UCSD-AML1 (cell line): Measurements from ENCODE around the gene NREP.

Source experiments
- DNase-seq: peaks from one replicate; lab custom pipeline; 2025; ENCODE audit not compliant: unreplicated experiment; lab: John Stamatoyannopoulos, UW

Gene NREP

DNA sequence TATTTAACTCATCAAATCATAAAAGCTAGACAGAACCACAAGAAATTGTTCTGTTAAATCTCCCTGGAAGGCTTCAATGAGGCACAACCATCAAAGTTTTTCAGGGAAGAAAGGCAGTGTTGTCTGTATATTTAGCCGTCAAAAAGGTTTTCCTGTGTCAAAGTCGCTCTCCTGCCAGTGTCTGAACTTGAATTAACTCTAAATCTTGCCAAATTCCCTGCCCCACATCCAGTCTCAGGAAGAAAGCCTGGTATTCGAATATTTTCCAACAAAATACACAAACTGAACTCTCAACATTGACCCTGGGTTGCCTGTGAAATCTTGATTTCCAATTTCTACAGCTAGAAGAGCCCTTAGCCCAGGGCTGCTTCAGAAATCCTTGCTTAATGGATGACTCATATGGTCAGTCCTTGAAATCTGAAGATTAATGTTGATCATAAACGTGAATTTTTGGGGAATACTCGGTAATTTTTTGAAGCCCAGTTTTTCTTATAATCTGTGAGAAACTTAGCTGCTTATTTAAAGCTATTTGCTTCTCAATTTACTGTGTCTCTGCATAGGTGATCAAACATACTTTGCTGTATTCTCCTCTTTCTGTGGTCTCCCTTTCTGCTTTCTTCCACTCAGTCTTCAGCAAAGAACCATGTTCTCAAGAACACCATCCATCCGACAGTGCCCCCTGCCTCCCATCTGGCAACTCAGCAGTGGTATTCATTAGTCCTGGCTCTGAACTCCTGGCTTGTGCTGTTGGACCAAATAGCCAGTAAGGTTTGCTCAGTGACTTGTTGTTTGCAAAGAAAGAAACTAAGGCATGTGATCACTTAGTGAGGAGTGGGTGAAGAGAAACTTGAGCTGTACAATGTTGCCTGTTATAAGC lies 58.9 kb downstream of the NREP start:
- no peak for DNase-seq

GRCh38 chr5:111697215-111697614 lies 59.8 kb downstream of the NREP start:
- no peak for DNase-seq

DNA sequence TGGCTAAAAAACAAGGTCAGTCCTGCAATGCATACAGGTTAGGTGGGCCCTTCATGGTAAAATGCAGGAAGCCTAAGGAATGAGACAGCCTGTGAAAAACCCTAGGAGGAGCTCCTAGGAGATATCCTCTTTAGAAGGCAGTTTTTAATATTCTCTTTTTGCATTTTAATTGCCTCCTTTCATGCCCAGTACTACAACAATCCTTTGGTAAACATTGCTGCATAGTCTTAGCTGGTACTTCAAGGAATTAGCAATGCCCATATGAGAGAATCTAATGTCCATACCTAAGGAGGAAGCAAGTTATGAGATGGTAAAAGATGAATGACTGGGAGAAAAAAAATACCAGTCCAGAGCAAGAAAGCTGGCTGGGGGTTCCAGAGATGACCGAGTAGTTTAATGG lies 61.0 kb downstream of the NREP start:
- no peak for DNase-seq

DNA sequence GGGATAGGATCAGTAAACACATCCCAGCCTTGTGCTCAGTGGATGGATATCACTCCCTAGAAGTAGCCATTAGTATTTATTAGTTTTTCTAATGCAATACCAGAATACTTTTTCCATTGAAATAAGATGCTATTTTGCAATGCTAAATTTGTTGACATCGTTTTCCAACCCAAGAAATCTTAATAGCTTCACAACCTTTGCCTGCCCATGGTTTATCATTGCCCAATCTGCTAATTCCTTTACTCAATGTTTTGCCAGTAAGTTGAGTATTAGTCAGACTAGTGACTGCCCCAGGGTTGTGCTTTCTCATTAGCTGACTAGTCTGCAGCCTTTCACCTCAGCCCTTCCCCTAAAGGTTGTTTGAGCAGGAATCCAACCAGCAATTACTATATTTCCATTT lies 62.9 kb downstream of the NREP start:
- DNase-seq: no peak

GRCh38 chr5:111691914-111692313 lies 65.1 kb downstream of the NREP start:
- no peak for DNase-seq

DNA sequence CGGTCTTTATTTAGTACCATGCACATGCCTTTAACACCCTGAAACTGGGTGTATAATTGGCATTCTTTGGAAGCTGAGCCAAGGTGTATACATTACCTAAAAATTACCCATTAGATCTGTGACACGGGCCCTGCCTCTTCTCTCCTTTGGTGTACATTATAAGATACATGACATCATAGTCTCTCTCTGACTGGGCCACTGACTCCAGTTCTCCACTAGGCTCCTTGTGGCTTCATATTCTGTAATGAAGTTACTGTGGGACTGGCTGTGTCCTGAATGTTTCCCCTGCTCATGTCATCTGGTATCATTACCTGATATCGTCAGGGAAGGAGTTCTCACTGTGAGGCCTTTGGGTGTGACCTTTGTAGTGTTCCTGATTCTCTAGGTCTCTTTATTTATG lies 65.5 kb downstream of the NREP start:
- DNase-seq: no peak

- no peak for DNase-seq
Measured at GRCh38 chr5:111689357-111689935, 67.5 kb downstream of the NREP start.

DNA sequence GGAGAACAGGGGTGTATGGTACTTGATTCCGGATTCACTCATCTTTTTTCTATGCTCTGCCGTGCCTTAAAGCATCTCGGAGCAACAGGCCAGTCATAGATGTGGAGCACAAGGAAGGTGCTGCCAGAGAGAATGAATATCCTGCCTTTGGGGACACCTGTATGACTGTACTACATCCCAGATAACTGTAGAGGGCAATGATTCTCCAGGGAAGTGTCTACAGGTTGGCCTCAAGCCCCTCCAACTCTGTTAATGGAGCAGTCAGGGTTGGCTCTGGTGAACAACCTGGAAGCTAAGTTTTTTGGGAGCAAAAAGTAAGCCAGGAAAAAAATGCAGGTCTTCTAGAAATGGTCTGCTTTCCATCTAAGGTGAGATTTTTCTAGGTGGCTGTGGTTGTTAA lies 71.0 kb downstream of the NREP start:
- DNase-seq: no peak

- no peak for DNase-seq
Measured at GRCh38 chr5:111682641-111683040, 74.4 kb downstream of the NREP start.

- no peak for DNase-seq
Measured at GRCh38 chr5:111682121-111682520, 74.9 kb downstream of the NREP start.

DNA sequence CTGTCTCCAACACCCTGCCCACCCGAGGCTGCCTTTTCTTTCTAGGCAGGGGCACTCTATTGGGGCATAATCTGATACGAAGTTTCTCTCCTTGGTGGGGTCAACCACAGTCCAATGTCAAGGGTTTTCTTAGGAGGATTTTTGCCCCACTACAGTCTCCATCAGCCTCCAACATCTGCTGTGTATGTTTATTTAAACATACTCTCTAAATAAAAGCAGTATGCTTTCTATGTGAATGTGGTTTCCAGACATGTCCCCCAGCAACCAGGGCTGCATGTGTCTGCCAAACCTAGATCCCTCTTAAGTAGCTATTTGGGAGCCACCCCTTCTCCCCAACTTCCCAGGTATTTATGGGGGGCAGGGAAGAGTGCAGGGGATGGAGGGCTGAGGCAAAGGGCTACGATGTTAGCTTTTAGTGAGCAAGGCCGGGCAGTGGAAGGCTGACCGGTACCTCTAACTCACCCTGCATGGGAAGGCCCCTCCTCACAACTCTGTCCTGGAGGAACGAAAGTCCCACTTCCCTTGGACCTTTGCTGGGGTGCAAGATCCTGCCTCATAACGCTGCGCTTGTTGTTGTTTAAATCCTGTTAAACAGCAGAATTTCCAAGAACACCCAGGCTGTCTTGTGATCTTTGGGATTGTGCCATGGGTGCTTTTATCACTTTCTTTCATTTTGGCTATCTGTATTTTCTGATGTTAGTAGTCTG lies 75.4 kb downstream of the NREP start:
- DNase-seq: no peak

- no peak for DNase-seq
Measured at GRCh38 chr5:111680737-111681413, 76.1 kb downstream of the NREP start.

DNA sequence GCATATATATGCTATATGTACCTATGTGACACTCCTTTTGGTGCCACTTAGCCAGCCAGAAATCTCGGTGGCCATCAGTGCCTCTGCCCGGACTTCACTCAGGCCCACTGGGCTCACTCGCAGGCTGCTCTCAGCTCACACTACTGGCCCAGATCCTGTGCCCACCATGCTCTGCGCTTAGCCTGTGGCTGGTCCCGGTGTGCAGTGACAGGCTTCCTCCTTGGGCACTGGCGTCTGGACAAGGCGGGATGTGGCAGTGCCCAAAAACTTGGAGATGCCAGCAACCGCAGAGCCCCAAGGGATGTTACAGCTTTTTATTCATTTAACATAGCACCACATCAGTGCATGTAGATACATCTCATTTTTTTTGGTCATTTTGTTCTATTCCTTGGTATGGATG lies 77.4 kb downstream of the NREP start:
- DNase-seq: no peak
